Subcutaneous adipose tissue (tissue), 4 donors: ENCODE measurements around the gene B4GALT3. TPM values are rescaled to one million over a fixed set of nuclear protein-coding genes. Genes with fewer than 3 reads are reported as not detected.

Source experiments
- total RNA-seq, 4 donors: library from RNA; depleted of rRNA; stranded (reverse); fragments of >200 nt; gene quantifications; one replicate each; pipeline ENCODE4 v1.1.0, GENCODE V29; 2016
- TF ChIP-seq, protein P1 (sequence below): fragments of 450-650 bp; IDR thresholded peaks from one replicate; pipeline ENCODE4 v1.5.1; 2016; ENCODE audit warnings: low read depth, mild to moderate bottlenecking, control low read depth, antibody characterized with exemption, moderate library complexity

Gene B4GALT3
- total RNA-seq, 4 donors from 2014 or later = 11.7 to 25.3 (median 19.8) TPM

DNA sequence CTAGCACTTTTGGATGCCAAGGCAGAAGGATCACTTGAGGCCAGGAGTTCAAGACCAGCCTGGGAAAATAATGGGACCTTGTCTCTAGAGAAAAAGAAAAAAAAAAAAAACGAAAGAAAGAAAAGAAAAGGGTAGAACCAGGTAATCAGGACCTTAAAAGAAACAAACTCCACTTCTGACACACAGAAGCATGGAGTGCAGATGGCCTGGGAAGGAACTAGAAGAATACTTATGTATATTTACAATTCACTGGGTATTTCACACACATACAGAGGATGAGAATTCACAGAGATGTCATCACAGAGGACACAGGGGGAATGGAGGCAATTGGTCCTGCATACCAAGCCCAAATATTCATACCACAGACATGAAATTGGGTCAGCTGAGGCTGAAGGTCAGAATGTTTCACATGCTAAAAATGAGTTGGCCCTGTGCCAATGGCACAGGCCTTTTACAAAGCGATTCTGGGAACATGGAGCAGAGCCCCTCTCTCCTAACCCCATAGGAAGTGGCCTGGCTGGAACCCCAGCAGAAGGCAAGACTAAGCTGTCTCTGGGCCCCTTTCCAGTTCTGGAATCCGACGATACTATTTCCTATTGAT is 4.4 kb downstream of the B4GALT3 start:
- TF ChIP-seq, protein P1, sequence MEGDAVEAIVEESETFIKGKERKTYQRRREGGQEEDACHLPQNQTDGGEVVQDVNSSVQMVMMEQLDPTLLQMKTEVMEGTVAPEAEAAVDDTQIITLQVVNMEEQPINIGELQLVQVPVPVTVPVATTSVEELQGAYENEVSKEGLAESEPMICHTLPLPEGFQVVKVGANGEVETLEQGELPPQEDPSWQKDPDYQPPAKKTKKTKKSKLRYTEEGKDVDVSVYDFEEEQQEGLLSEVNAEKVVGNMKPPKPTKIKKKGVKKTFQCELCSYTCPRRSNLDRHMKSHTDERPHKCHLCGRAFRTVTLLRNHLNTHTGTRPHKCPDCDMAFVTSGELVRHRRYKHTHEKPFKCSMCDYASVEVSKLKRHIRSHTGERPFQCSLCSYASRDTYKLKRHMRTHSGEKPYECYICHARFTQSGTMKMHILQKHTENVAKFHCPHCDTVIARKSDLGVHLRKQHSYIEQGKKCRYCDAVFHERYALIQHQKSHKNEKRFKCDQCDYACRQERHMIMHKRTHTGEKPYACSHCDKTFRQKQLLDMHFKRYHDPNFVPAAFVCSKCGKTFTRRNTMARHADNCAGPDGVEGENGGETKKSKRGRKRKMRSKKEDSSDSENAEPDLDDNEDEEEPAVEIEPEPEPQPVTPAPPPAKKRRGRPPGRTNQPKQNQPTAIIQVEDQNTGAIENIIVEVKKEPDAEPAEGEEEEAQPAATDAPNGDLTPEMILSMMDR = no peak

DNA sequence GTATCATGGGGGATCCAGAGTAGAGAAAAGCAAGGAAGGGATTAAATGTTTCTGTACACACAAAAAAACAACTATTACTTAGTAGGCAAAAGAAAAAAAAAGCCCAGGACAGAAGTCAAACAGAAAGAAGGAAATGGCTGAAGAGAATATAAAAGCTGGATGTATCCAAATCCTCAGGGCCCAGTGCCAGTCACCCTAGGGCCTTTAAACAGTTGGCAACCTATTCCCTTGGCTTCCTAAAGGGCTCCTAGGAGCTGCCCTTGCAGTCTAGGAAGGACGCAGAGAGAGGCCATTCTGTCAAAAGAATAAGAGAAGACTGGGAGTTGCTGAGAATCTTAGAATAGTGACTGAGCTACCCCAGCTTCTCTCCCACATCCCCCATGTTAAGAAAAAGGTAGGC is 5.0 kb downstream of the B4GALT3 start:
- TF ChIP-seq, protein P1 = no peak

DNA sequence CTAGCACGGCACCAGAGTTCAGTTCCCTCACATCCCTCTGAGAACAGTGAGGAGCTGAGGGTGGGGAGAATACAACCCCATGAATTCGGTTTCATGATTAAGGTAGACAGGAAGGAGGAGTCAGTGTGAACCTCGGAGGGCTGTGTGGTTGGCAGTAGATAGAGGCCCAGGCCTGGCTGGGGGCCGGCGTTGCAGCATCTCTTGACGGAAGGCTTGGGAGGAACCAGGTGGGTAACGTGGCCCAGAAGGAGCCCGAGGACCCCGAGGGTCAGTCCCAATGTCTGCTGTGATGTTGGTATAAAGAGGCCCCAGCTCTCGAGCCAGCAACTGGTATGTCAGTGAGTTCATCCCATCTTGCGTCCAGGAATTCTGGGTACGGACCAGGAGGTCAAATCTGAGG is 5.6 kb downstream of the B4GALT3 start:
- TF ChIP-seq, protein P1 = no peak

DNA sequence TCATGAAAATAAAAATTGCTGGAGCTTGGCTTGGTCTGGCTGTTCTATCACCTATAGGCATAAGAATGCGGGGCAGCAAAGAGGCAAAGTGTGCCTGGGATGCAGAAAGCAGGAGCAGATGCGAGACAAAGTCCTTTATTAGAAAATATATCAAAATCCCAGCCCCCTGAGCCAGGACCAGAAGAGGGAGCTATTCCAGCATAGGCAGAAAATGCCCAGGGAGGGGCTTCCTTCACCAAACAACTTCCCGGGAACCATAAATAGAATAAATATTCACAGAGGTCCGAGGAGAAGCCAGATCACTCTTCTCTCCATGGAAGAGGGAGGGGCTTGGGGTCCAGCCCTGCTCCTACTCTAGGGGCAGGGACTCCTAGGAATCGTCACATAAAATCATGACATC is 6.1 kb downstream of the B4GALT3 start:
- TF ChIP-seq, protein P1 = no peak

DNA sequence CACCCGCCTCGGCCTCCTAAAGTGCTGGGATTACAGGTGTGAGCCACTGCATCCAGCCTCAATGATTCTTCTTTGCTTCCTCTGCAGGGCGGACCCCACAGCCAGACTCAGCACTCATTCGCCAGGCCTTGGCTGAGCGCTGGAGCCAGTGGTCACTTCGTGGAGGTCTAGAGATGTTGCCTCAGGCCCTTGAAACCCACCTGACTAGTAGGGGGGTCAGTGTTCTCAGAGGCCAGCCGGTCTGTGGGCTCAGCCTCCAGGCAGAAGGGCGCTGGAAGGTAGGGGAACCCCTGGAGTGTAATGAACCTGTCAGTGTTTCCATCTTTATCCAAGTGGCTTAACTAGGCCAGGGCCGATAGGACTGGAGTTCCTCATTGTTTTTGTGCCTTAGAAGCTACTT is 8.4 kb downstream of the B4GALT3 start:
- TF ChIP-seq, protein P1 = no peak

DNA sequence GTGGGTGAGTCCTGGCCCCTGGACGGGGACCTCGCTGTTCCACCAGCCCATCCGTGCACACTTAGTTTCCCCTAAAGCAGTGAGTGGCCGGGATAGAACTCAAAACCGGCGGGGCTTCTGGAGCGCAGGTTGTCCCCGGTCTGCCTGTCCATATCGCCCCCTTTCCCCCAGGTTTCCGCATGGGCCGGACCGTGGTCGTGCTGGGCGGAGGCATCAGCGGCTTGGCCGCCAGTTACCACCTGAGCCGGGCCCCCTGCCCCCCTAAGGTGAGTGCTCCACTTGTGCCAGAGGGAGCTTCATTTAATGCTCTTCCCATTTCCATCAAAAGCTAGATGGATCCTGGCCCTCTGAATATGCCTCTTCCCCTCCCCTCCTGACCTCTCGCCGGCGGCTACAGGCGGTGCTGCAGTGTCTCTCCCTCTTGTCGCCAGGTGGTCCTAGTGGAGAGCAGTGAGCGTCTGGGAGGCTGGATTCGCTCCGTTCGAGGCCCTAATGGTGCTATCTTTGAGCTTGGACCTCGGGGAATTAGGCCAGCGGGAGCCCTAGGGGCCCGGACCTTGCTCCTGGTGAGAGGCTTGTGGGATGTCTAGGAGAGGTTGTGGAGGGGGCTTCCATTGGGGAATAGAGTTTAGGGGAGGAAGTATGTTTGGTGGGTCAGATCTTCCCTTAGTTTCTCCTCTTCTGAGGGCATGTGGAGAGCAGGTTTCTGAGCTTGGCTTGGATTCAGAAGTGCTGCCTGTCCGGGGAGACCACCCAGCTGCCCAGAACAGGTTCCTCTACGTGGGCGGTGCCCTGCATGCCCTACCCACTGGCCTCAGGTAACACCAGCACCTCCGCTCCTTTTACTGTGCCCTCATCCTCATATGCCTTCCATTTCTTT is 10.4 kb downstream of the B4GALT3 start:
- TF ChIP-seq, protein P1 = no peak
